ENCODE results near the gene AK1. TPM values are rescaled to one million over a fixed set of nuclear protein-coding genes. Genes with fewer than 3 reads are reported as not detected.

The AK1 gene
- total and polyA plus RNA-seq, 9 of the 15 experiments (the other 6 are each of a cell fraction or from before 2014, with no cell fraction given), result 10.1 to 71.8 (median 39.0) TPM

GRCh38 chr9:127862075-127863011 is 15.1 kb downstream of the AK1 start (continued):
- TF ChIP-seq ZC3H11A (IDR thresholded peaks at IDR 0.05; ENCODE audit: low read depth, low read length) (no peak), ZNF133 (CRISPR knock-in tag; IDR thresholded peaks at IDR 0.05) (no peak), KHSRP (IDR thresholded peaks at IDR 0.05) (no peak), SETDB1 (IDR thresholded peaks at IDR 0.05; ENCODE audit: low read length) (no peak), E2F5 (CRISPR knock-in tag; IDR thresholded peaks at IDR 0.05) (no peak), SRSF3 (IDR thresholded peaks at IDR 0.05; ENCODE audit: insufficient read depth, low read length) (no peak), ZNF57 (CRISPR knock-in tag; IDR thresholded peaks at IDR 0.05) (0 out of 2 replicates have a peak, but pooled peaks have one; percentile 6), IRF1 (CRISPR knock-in tag; IDR thresholded peaks at IDR 0.05; ENCODE audit: borderline replicate concordance) (no peak), RBFOX2 (IDR thresholded peaks at IDR 0.05; ENCODE audit: low read depth, low read length) (peak; percentile 85), RAD21 (CRISPR knock-in tag; conservative IDR thresholded peaks at IDR 0.05 in 1 of 2, IDR thresholded peaks at IDR 0.05 in 1 of 2) (no peak; a peak in 1 of 4 replicates), RFX1 (IDR thresholded peaks at IDR 0.05) (no peak), ARID2 (IDR thresholded peaks at IDR 0.05) (no peak), ARHGAP35 (IDR thresholded peaks at IDR 0.05; ENCODE audit: partially characterized antibody) (no peak), CHD1 (IDR thresholded peaks at IDR 0.05; ENCODE audit: low read length) (no peak), SMC3 (conservative IDR thresholded peaks at IDR 0.05; ENCODE audit: insufficient read depth, low read depth, low read length) (no peak), RFX5 (IDR thresholded peaks at IDR 0.05; ENCODE audit: low read depth, low read length) (no peak), WHSC1 (IDR thresholded peaks at IDR 0.05; ENCODE audit: low read length) (no peak), RERE (CRISPR knock-in tag; IDR thresholded peaks at IDR 0.05; ENCODE audit: borderline replicate concordance) (no peak)
- TF ChIP-seq, protein P1, sequence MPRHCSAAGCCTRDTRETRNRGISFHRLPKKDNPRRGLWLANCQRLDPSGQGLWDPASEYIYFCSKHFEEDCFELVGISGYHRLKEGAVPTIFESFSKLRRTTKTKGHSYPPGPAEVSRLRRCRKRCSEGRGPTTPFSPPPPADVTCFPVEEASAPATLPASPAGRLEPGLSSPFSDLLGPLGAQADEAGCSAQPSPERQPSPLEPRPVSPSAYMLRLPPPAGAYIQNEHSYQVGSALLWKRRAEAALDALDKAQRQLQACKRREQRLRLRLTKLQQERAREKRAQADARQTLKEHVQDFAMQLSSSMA (CRISPR knock-in tag; IDR thresholded peaks at IDR 0.05), result no peak
- TF ChIP-seq, protein P2, sequence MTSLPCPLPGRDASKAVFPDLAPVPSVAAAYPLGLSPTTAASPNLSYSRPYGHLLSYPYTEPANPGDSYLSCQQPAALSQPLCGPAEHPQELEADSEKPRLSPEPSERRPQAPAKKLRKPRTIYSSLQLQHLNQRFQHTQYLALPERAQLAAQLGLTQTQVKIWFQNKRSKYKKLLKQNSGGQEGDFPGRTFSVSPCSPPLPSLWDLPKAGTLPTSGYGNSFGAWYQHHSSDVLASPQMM (CRISPR knock-in tag; IDR thresholded peaks at IDR 0.05), result no peak
